OCI-LY1 (cell line): ENCODE measurements around the gene GCNT3.

Experiments
- CTCF ChIP-seq: fragments of 200-600 bp; sonication (generic), shearing (Covaris generic); IDR thresholded peaks from 2 replicates; pipeline ENCODE4 v1.5.1; 2017; ENCODE audit warnings: mild to moderate bottlenecking, antibody characterized with exemption, low read length, moderate library complexity, mixed read lengths
- EZH2 ChIP-seq: fragments of 200-600 bp; sonication (generic), shearing (Covaris generic); IDR thresholded peaks from 2 replicates; pipeline ENCODE4 v1.8.0; 2017; ENCODE audit warnings: borderline replicate concordance, mixed run types, mild to moderate bottlenecking, antibody characterized with exemption, low read length, moderate library complexity, mixed read lengths

- TF ChIP-seq CTCF (no peak), EZH2 (no peak)
Measured at GRCh38 chr15:59571606-59572005, 40.0 kb upstream of the GCNT3 start.
